Measurements from ENCODE around the gene CPA2.
"Not testable (repeated sequence)": the region's sequence is repeated elsewhere in the genome, so short reads cannot be mapped to it uniquely, and the experiment has no call there.

Gene CPA2

GRCh38 chr7:130314305-130314704, 47.6 kb downstream of the CPA2 start:
- no peak for DNase-seq (ENCODE audit: low spot score)

DNA sequence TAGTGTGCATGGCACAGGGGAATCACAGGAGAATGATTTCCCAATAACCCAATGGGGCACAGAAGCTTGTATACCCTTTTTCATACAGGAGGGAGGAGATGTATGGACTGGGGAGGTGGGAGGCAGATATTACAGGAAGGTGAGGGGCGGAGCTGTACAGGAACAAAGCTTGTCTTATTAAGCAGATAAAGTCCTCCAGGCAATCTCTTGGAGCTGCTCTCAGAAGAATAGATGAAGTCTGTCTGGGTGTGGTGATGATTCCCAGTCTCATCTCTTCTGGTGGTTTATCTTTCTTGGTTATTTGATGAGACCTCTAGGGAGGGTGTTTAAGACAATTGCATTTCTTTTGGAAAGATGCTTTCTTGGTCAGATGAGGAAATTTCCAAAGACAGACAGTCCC, 52.9 kb downstream of the CPA2 start:
- DNase-seq (ENCODE audit: low spot score) = no peak

DNA sequence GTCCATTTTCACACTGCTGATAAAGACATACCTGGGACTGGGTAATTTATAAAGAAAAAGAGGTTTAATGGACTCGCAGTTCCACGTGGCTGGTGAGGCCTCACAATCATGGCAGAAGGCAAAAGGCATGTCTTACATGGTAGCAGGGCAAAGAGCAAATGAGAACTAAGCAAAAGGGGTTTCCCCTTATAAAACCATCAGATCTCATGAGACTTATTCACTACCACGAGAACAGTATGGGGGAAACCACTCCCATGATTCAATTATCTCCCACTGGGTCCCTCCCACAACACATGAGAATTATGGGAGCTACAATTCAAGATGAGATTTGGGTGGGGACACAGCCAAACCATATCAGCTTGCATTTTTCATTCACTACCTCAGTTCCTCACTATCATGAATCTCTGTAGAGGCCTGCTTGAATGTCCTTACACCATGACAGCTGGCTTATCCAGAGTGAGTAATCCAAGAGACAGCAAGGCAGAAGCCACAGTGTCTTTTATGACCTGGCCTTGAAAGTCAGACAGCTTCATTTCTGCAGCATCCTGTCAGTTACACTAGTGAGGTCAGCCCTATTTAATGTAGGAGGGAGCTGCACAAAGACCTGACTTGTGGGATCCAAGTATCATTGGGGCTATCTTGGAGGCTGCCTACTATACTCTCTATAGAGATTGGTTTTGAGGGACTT, 55.0 kb downstream of the CPA2 start:
- DNase-seq (ENCODE audit: low spot score) = not testable (repeated sequence)

- DNase-seq (ENCODE audit: low spot score) = no peak
Observed at GRCh38 chr7:130322615-130323014, 56.0 kb downstream of the CPA2 start.

DNA sequence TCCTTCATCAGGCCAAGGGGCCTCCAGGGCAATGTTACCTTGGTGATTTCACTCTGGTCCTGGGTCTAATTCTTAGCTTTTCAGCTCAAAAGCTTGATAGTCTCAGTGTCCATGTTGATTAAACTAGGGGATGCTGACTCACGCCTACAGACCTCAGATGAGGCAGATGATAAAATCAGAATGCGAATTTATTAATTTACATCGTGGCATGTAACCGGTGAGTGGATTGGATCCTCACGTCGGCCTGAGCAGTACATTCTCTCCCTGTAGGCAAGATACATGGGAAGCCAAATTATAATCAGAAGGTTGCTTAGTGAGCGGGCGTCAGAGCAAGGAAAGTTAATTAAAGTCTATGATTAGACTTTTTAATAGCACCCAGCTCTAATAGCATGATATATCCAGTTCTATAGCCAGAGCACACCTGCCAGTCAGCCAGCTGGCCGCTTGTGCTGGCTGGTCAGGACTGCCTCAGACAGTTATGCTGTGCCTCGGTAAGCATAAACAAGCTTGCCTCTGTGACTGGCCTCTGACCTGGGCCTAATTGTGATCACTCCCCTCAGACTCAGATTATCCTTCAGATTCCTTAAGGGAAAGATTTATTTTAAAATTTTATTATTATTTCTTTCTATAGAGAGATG, 57.8 kb downstream of the CPA2 start:
- DNase-seq (ENCODE audit: low spot score) = no peak

GRCh38 chr7:130329681-130330080, 63.0 kb downstream of the CPA2 start:
- DNase-seq (ENCODE audit: low spot score) = no peak

DNA sequence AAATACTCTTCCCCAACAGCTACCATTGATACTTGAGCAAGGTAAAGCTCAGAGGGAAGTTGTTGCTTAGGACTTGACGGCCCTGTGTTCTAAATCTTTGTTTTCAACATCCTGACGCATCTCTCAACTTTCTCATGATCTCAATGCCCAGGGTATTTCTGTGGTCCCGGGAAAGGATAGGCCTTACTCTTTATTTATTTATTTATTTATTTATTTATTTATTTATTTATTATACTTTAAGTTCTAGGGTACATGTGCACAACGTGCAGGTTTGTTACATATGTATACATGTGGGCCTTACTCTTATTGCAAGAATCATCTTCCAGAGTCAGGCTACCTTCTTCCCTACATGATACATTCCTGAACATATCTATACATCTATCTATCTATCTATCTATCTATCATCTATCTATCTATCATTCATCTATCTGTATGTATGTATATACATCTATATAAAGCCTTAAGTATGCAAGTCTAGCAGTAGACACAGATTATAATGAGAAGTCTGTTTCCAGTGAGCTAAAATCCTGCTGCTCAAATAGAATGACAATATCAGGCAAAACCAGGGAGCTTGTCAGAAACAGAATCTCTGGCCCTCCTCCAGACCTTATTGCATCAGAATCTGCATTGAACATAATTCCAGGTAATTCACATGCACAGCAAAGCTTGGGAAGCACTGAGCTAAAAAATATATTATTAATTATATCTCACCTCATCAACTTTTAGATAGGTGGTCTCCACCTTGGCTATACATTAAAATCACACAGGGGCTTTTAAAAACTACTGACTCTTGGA, 65.8 kb downstream of the CPA2 start:
- DNase-seq (ENCODE audit: low spot score) = no peak

DNA sequence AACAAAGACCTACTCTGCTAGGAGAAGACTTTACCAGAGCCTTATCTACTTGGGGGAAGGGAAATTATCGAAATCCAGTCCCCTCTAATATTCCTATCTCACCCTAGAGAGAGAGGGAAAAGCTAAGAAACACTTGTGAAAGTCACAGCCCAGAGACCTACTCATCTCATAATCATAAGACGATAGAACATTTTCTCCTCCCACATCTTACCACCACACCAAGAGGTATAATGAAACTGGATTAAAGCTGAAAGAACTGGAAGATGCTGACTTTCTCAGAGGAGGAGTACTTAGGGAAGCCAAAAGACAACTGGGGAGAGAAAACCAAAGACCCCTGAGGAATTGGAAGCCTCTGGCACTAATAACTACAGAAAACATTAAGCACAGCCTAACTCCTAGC, 67.2 kb downstream of the CPA2 start:
- no peak for DNase-seq (ENCODE audit: low spot score)

DNA sequence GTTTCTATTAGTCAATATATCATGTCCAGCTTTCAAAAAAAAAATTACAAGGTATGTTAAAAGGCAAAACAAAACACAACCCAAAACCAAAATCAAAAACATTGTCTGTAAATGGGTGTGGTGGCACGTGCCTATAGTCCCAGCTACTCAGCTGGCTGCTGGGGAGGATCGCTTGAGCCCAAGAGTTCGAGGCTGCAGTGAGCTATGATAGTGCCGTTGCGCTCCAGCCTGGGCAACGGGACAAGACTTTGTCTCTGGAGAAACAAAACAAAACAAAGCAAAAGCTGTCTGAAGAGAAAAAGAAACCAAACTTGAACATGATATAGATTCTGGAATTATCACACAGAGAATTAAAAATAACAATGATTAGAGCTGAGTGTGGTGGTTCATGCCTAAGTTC, 67.6 kb downstream of the CPA2 start:
- DNase-seq (ENCODE audit: low spot score) = no peak

GRCh38 chr7:130337410-130337971, 70.8 kb downstream of the CPA2 start:
- DNase-seq (ENCODE audit: low spot score) = no peak

GRCh38 chr7:130338233-130338632, 71.6 kb downstream of the CPA2 start:
- DNase-seq (ENCODE audit: low spot score) = no peak

Data from LoVo (cell line).